ENCODE data around the gene LIN7C. TPM values are rescaled to one million over a fixed set of nuclear protein-coding genes. Genes with fewer than 3 reads are reported as not detected.

LIN7C gene
- total and polyA plus RNA-seq, 2 of the 13 experiments (the other 11 are each of a cell fraction or from before 2014, with no cell fraction given): 14.8 to 37.2 TPM

- 0% methylated on average over 2 of the region's 2 CpGs for WGBS (ENCODE audit: low lambda C conversion rate)
- intact Hi-C loops (cut with micrococcal nuclease; ENCODE audit: unreplicated experiment): no loop called here
- Histone ChIP-seq H3K79me2 (ENCODE audit: insufficient read depth, low read length) (no peaks in the 10 kb centered on the region), H3K9me3 (ENCODE audit: low read length) (no peaks in the 10 kb centered on the region), H3K9ac (ENCODE audit: insufficient read depth, low read depth, low read length) (no peak overlapping the region), H3K4me3 (replicated peaks in 1 of 3; ENCODE audit: insufficient read depth in 1 of 3, low read depth in 2 of 3, low read length in 3 of 3) (no peak overlapping the region), H3K27ac (ENCODE audit: extremely low read length, insufficient read depth, low read length) (no peak overlapping the region), H3K4me1 (ENCODE audit: insufficient read depth, low read length) (no peaks in the 10 kb centered on the region), H3K27me3 (ENCODE audit: control insufficient read depth in 1 of 2, insufficient read depth in 2 of 2, low read length in 2 of 2) (peaks cover 0 to 2% of the 10 kb centered on the region in 2 experiments; a peak in 1 of 5 replicates), H2AFZ (ENCODE audit: low read length) (no peak overlapping the region), H4K20me1 (ENCODE audit: insufficient read depth, low read length) (no peaks in the 10 kb centered on the region), H3K4me2 (ENCODE audit: low read depth, low read length) (no peak overlapping the region), H3K36me3 (replicated peaks in 1 of 2; ENCODE audit: control insufficient read depth in 1 of 2, insufficient read depth in 2 of 2, low read length in 2 of 2) (no peaks in the 10 kb centered on the region)
- ChIA-PET CTCF (ENCODE audit: low intra/inter-chr PET ratio, low total read pairs) (no interaction called here), POLR2A (no interaction called here)
- no peak for FAIRE-seq
- no peak for ATAC-seq
- no peak for DNase-seq (ENCODE audit: low spot score)
- in situ Hi-C loops (cut with HindIII; ENCODE audit: extremely low pct_ligation_motif_present, low pct_unique_long_range_greater_than_20kb): no loop called here
- BruUV-seq (replicated peaks): no TSS peak
- TF ChIP-seq ZFP41 (CRISPR knock-in tag; IDR thresholded peaks at IDR 0.05; ENCODE audit: borderline replicate concordance): no peak
- no peak for TF ChIP-seq HNF1B (CRISPR knock-in tag; IDR thresholded peaks at IDR 0.05)
- TF ChIP-seq ZNF343 (CRISPR knock-in tag; IDR thresholded peaks at IDR 0.05): no peak
- no peak for TF ChIP-seq ZHX1 (CRISPR knock-in tag; IDR thresholded peaks at IDR 0.05; ENCODE audit: low read depth)
Observed at GRCh38 chr11:27552341-27552740, 45.8 kb upstream of the LIN7C start.
